ENCODE results near the gene SPANXC.
"Not testable (repeated sequence)": the region's sequence is repeated elsewhere in the genome, so short reads cannot be mapped to it uniquely, and the experiment has no call there.

SPANXC gene

DNA sequence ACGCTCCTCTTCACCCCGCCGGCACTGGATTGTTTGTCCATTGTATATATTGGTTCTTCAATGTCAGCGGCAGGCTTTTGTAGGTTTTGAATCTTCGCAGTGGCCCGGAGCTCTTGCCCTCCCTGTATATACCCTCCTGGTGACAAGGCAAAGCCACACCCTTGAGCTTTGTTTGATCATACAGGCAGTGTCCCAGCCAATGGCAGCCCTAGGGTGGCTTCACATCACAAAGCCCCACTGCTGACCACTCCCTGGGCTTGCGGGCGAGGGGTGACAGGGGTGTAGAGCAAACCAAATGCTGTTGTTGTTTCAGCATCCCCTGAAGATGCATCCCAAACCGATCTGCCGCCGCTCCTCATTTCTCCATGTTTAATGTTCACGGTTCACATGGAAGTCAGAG, at the start of gene SPANXC:
Gene SPANXC, minus strand, starts transcription at position 101 of the 400 bp plus-strand sequence. Its CDS starts 60 bp downstream, at position 41.
- DNase-seq, result not testable (repeated sequence)

DNA sequence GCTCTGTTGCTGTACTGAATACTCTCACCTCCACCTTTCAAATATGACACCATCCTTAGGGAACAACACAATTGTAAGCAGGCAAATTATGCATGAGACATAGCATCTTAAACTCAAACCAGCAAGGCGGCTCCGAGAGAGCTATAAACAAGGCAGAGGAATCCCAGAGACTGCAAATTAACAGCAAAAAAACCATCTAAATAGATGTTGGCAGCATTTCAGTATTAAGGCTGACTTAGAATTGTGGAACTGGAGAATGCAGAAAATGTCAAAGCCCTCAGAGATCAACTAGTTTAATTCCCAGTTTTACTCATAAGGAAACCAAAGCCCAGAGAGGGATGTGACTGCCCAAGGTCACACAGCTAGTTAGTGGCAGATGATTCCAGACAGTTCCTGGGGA, 37.2 kb upstream of the SPANXC start:
- DNase-seq, result no peak

GRCh38 chrX:141278306-141278705, 36.0 kb upstream of the SPANXC start:
- DNase-seq, result no peak

GRCh38 chrX:141258080-141258479, 15.8 kb upstream of the SPANXC start:
- DNase-seq, result no peak

- DNase-seq, result no peak
These were observed 20.7 kb downstream of the SPANXC start for GRCh38 chrX:141221611-141222010.

- DNase-seq, result no peak
These were observed 21.8 kb downstream of the SPANXC start for GRCh38 chrX:141220342-141221008.

DNA sequence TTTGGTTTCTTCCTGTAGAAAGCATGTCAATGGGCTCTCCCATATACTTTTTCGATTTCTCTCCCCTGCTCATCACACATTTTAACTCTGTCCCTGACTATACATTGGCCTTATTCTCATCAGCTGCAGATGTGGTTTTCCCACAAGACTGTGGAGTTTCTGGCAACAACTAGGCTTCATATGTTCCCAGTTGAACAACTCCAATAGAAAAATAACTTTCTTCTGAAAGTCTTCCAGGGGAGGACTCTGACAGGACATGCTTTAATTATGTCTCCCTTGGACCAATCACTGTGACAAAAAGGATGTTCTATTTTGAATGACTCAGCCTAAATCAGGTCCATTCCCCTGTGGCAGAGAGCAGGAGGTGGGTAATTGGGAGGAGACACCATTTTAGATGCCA, 28.1 kb downstream of the SPANXC start:
- peak; percentile 17 for DNase-seq

- DNase-seq, result no peak
These were observed 40.4 kb downstream of the SPANXC start for GRCh38 chrX:141201962-141202361.
